Left cardiac atrium (tissue), 4 donors: ENCODE measurements around the gene CDH12. TPM values are rescaled to one million over a fixed set of nuclear protein-coding genes. Genes with fewer than 3 reads are reported as not detected.
A peak's percentile ranks its signal among the peaks of the same experiment; 100 is the strongest.
"Not testable (repeated sequence)": the region's sequence is repeated elsewhere in the genome, so short reads cannot be mapped to it uniquely, and the experiment has no call there.

ENCODE experiments used
- ATAC-seq, 2 donors: fragments of 200-7000 bp; cut with Tn5 transposase; one replicate each; pipeline ENCODE4 v1.9.1; 2020; ENCODE audit warnings: mild to moderate bottlenecking in 2 of 2, moderate library complexity in 2 of 2
- DNase-seq: peaks from one replicate; pipeline ENCODE4 v3.0.0-alpha.2; 2020
- intact Hi-C, 2 donors: fragments of 100-400 bp; cut with DNase I; formaldehyde crosslinking; loops; one replicate each; pipeline versions ENCODE4 v1.14.1 to v1.15.1; 2022 to 2023
- long read RNA-seq: library from polyadenylated mRNA; unstranded; transcript quantifications from one replicate; pipeline ENCODE4 v2.0.0, GENCODE V29; 2021
- total RNA-seq, 2 donors: library from RNA; stranded (reverse); fragmentation: NEBNext Ultra II Directional; extraction: Animal tissue kit (Norgen Biotek cat#: 25700); gene quantifications; one replicate each; pipeline ENCODE4 v1.2.1, GENCODE V29; 2021
- donor health status: DM: no; HTN: yes; CAD: no.
- donor health status: DM: no; HTN: yes; CAD: no; lungs with severe emphysema.
- donor health status: DM: yes; HTN: yes; CAD: no.
- donor health status: Dilated cardiomyopathy.

CDH12 gene
- total RNA-seq, result not detected
- long read RNA-seq, result 0 reads

DNA sequence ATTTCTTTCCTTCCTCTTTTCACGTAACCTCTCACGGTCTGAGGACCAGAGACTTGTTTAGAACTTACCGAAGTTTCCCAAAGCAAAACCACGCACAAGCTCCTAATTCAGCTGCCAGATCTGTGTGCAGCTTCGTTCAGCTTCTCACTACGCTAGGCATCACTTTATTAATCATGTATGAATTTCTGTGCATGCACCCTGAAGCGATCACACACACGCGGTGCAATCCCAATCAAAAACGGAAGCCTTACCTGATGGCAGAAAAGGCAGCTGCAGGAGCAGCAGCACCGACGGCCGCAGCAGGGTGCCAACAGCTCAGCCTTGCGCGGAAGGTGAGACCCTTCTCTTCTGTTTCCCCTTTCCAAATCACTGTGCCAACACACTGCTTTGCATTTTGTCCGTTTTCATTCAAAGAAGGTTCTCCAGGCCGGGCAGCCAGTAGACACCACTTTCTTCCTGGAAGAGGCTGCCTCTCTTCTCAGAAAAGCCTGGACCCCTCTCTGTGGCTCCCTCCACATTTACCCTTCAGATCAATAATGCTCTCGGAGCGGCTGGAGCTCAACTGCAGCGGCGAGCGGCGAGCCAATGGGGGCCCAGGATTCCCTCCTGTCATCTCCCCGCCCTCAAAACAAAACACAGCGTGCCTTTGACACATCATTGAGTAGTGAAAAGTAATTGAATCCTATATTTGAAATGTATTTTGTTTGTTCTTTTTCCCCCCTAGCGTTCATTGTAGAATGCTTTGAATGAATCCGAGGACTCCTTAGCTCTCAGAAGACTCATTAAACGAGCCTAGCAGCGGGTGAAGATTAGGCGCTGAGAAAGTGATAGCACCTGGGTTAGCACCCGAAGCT lies at the start of gene CDH12:
Gene CDH12 (minus strand): TSS at position 538 of the 854 bp plus-strand sequence.
- ATAC-seq, result peak in 1 of 2 donors; percentile 38
- intact Hi-C loops, result no loop called here
- DNase-seq, result no peak

GRCh38 chr5:22901885-22902284 lies 48.7 kb upstream of the CDH12 start:
- intact Hi-C loops, result no loop called here
- DNase-seq (no peak), ATAC-seq (no peak)

- intact Hi-C loops, result no loop called here
- DNase-seq, result no peak
- ATAC-seq, result no peak
Measured at GRCh38 chr5:22900801-22901310, 47.7 kb upstream of the CDH12 start.

- no peak for DNase-seq
- intact Hi-C loops, result no loop called here
- no peak for ATAC-seq
Measured at GRCh38 chr5:22899341-22899740, 46.2 kb upstream of the CDH12 start.

DNA sequence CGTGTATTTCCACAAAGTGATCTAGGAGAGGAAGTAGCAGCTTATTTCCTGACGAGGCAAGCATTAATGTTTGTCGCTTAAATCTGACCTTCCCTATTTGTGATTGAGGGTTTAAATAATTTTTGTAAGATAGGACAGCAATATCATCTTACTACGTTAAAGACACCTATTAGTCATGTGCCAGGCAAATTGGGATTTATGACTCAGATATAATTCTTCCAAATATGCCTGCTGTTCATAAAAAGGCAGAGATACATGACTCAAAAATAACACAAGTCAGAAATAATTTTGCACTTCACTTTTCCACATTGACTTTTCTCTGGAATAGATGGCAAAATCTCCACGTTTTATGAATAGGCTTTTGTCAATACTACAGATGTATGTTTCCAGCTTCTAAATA lies 43.0 kb upstream of the CDH12 start:
- intact Hi-C loops, result no loop called here
- ATAC-seq (no peak), DNase-seq (no peak)

DNA sequence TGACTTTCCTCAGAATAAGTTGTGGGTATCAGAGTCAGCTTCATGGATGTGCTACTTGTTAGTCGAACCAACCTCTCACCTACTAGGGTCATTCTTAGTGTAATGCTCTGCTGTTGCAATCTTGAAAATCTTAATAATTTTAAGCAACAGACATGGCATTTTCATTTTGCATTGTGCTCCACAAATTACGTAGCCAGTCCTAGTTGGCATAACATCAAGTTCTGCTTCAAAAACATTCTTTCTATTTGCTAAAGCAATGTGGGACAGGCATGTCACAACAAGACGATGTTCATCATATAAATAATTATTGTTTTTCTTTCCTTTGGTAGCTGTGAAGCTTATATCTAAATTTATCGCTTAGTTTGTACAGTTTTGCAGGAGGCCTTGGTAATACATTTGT lies 39.3 kb upstream of the CDH12 start:
- no peak for ATAC-seq
- DNase-seq, result no peak
- intact Hi-C loops, result no loop called here

DNA sequence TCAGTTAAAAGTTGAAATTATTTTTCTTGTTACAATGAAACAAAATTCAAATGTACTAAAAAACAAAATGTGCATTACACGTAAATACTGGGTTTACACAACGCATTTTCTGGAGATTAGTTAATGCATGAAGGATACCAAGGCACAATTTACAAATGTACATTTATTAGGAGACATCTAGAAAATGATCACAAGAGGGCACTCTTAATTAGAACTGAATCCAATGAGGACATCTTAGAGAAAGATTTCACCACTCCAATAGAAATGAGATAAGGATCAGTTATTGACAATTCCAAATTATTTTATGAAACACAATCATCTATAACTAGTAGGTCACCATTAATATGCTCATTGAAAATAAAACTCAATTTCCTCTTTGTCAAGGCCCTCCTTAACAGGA lies 36.6 kb upstream of the CDH12 start:
- ATAC-seq (no peak), DNase-seq (no peak)
- intact Hi-C loops, result loop anchor here in 1 of 2 donors (2.0 kb wide), 1 partner anchor 251 kb away; no protein-coding TSS in a partner anchor

- DNase-seq (no peak), ATAC-seq (no peak)
- intact Hi-C loops, result no loop called here
Measured at GRCh38 chr5:22887566-22887965, 34.4 kb upstream of the CDH12 start.

- ATAC-seq, DNase-seq, intact Hi-C loops: not testable (repeated sequence)
Measured at GRCh38 chr5:22858911-22859310, 5.8 kb upstream of the CDH12 start.

GRCh38 chr5:22855824-22856223 lies 2.7 kb upstream of the CDH12 start:
- ATAC-seq (no peak), DNase-seq (no peak)
- intact Hi-C loops, result no loop called here

- intact Hi-C loops, result no loop called here
- no peak for ATAC-seq
- DNase-seq, result no peak
Measured at GRCh38 chr5:22850981-22851380, 2.2 kb downstream of the CDH12 start.

DNA sequence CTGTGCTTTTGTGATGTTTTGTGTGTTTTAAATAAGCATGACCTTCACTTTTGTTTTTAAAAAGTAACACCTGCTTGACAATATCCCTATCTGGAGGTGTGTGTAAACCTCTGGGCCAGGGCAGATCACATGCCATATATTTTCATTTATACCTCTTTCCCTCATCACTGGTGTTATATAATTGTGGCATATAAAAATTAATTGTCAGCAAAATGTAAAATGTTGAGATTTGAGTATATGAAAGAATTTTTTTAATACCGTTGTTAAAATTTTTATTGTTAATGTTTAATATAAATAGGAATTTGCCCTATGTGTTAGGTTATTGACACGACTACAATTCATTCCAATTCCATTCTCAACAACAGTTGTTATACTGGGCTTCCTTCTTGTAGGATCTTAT lies 6.5 kb downstream of the CDH12 start:
- intact Hi-C loops, result no loop called here
- DNase-seq (no peak), ATAC-seq (no peak)

GRCh38 chr5:22844636-22845035 lies 8.5 kb downstream of the CDH12 start:
- no peak for DNase-seq
- no peak for ATAC-seq
- intact Hi-C loops, result no loop called here

DNA sequence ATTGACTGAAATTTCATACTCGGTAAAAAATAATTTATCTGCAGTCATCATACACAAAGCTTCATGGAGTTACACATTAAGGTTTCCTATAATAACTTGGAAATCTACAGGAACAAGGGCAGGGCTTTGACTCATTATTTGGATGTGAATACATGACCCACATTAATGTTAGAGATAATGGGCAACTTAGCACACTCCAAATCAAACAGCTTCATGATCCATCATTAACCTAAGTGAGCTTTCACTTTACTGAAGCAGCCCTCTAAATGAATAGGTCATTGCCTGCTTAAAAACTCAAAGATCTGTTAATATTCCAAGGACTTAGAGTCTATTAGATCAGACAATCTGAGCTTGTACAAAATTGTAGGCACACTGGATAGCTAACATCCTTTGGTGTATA lies 9.0 kb downstream of the CDH12 start:
- ATAC-seq (no peak), DNase-seq (no peak)
- intact Hi-C loops, result no loop called here

DNA sequence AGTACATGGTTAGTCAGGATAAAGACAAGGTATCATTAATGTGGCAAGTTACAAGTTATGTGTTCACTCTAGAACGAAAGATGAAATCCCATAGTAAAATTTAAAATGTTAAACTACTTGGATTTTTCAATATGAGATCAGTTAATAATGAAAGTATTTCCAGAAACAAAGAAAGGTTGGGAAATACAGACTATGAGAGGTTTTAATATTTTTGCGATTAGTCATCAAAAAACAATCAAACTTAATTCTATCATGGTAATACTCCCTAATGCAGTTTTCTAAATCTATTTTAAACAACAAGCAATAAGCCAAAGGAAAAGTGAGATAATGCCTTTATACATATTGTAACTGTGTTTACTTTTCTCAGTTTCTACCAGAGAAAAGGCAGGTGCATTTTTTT lies 10.6 kb downstream of the CDH12 start:
- DNase-seq, result no peak
- no peak for ATAC-seq
- intact Hi-C loops, result no loop called here

- DNase-seq (no peak), ATAC-seq (no peak)
- intact Hi-C loops, result no loop called here
Measured at GRCh38 chr5:22837803-22838202, 15.3 kb downstream of the CDH12 start.

DNA sequence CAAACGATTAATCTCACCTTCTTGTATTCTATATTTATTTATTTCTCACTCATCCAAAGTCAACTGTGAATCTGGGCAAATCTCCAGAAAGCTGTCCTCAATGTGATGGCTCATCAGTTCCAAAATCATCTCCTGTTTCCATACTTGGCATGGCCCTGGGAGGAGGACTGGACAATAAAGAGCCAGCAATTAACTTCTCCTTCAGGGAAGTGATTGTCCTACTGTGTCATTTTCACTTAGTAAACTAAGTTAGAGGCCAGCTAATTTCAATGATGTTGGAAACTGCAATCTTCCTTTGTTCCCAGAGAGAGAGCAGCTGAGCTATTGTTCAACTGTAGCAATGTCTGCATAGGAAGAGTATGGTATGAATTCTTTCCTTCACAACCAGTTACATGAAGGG lies 17.5 kb downstream of the CDH12 start:
- ATAC-seq (peak; percentile 81 to 82), DNase-seq (no peak)
- intact Hi-C loops, result no loop called here

- ATAC-seq (no peak), DNase-seq (no peak)
- intact Hi-C loops, result no loop called here
Measured at GRCh38 chr5:22793463-22793862, 59.7 kb downstream of the CDH12 start.

DNA sequence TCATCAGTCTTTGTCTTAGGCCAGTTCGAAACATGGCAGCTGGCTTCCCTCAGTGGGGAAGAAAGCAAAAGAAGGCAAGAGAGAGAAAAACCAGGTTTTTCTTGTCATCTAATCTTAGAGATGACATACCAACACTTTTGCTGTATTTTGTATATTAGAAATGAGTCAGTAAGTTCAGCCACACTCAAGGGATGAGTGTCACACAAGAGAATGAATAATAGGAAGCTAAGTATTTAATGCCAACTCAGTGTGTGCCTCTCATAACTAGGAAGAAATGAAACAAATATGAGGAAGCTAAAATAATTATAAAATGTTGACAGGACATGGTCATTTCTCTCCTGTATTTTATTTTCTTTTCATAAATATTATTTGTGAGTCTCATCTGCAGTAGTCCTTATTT lies 65.3 kb downstream of the CDH12 start:
- intact Hi-C loops, result no loop called here
- ATAC-seq (no peak), DNase-seq (no peak)

DNA sequence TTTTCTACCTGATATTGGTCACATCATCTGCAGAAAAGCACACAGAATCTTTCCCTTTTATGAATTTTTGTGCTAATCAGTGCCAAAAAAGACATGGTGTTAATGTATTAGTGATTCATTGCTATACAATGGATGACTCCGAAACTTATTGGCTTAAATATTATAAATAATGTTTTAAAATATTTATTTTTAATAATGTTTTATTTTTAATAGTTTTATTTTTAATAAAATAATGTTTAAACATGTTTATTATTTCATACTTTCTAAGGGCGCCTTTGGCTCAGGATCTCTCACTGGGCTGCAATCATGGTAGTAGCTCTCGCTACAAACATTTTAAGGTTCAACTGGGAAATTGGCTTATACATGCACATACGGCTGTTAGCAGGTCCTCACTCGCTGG lies 65.7 kb downstream of the CDH12 start:
- intact Hi-C loops, result no loop called here
- ATAC-seq (no peak), DNase-seq (no peak)

DNA sequence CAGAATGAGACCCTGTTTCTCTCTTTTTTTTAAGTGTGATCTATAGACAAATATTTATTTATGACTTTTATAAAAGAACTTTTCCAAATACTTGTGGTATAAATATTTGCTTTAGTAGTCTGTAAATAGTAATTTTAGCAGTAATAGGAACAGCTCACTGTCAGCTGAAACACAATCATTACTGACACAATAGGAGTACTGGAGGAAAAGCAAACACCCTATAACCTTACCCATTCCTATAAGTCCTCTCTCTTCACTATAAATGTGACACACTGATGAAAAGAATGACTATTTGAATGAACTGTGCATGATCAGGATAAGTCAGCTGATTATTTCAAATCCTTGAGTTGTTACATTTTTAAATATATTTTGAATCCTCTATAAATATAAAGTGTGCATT lies 72.4 kb downstream of the CDH12 start:
- DNase-seq (no peak), ATAC-seq (no peak)
- intact Hi-C loops, result no loop called here
